MCF 10A (cell line): ENCODE data around the gene PTPN6. TPM values are rescaled to one million over a fixed set of nuclear protein-coding genes. Genes with fewer than 3 reads are reported as not detected.

Experiments
- BruUV-seq: library from RNA; stranded (reverse); fragments of 400-500 nt; replicated peaks from 2 replicates; lab custom pipeline; 2021; lab: Mats Ljungman, UMichigan
- CTCF ChIA-PET: fragments of 300-600 bp; sonication (Branson Sonifier 250); formaldehyde crosslinking; extraction: SDS; loops from one replicate; lab custom pipeline; 2021; ENCODE audit warnings: antibody characterized with exemption, inconsistent platforms; lab: Yijun Ruan, JAX
- POLR2A ChIA-PET: fragments of 300-600, 350-650 bp; sonication (Branson Sonifier 250); formaldehyde crosslinking; extraction: SDS; loops from one replicate; lab custom pipeline; 2020; ENCODE audit warnings: antibody characterized with exemption, inconsistent platforms; lab: Yijun Ruan, JAX
- DNase-seq: peaks from one replicate; pipeline ENCODE4 v3.0.0-alpha.2; 2018; ENCODE audit not compliant: unreplicated experiment
- H3K27ac Mint-ChIP-seq: one replicate; pipeline ENCODE4 v1.8.0; 2022; ENCODE audit warnings: mild to moderate bottlenecking, low read depth, mixed read lengths; ENCODE audit not compliant: unreplicated experiment
- H3K27me3 Mint-ChIP-seq: one replicate; pipeline ENCODE4 v1.8.0; 2022; ENCODE audit warnings: mixed read lengths; ENCODE audit not compliant: insufficient read depth, unreplicated experiment
- H3K36me3 Mint-ChIP-seq: one replicate; pipeline ENCODE4 v1.8.0; 2022; ENCODE audit warnings: mild to moderate bottlenecking, moderate library complexity, mixed read lengths; ENCODE audit not compliant: insufficient read depth, unreplicated experiment
- H3K4me1 Mint-ChIP-seq: one replicate; pipeline ENCODE4 v1.8.0; 2022; ENCODE audit warnings: mixed read lengths; ENCODE audit not compliant: insufficient read depth, unreplicated experiment
- H3K4me3 Mint-ChIP-seq: one replicate; pipeline ENCODE4 v1.8.0; 2022; ENCODE audit warnings: mild to moderate bottlenecking, moderate library complexity, mixed read lengths; ENCODE audit not compliant: unreplicated experiment
- H3K9me3 Mint-ChIP-seq: one replicate; pipeline ENCODE4 v1.8.0; 2022; ENCODE audit warnings: mixed read lengths; ENCODE audit not compliant: unreplicated experiment
- CTCF ChIP-seq: fragments of 200-600 bp; IDR thresholded peaks from one replicate; pipeline ENCODE4 v1.8.0; 2022; ENCODE audit warnings: antibody characterized with exemption, mild to moderate bottlenecking; ENCODE audit not compliant: unreplicated experiment
- intact Hi-C: fragments of 100-400 bp; cut with micrococcal nuclease; formaldehyde crosslinking; loops from 2 replicates; pipeline ENCODE4 v1.14.1; 2022
- total RNA-seq: library from RNA; stranded (reverse); gene quantifications from 2 replicates; pipeline ENCODE4 v1.2.3, GENCODE V29; 2022

The PTPN6 gene
- total RNA-seq, 1 experiment from 2014 or later: 10.3 TPM

GRCh38 chr12:6925540-6926279, 25.4 kb upstream of the PTPN6 start:
- TSS peak; percentile 22 for BruUV-seq
- peaks cover 11% of the 10 kb centered on the region for H3K36me3 Mint-ChIP-seq
- peak; percentile 96 for DNase-seq
- H3K9me3 Mint-ChIP-seq: no peaks in the 10 kb centered on the region
- intact Hi-C loops: loop anchor here (2.0 kb wide), 1 partner anchor 183 kb away; the partner anchor contains the start of gene C1RL
- peak overlapping the region; percentile 80 for H3K4me3 Mint-ChIP-seq
- H3K27me3 Mint-ChIP-seq: no peaks in the 10 kb centered on the region
- peak overlapping the region; percentile 92 for H3K27ac Mint-ChIP-seq
- H3K4me1 Mint-ChIP-seq: peaks cover 63% of the 10 kb centered on the region
- CTCF ChIA-PET: interaction anchor here (0.6 to 8.9 kb wide), 30 partner anchors 13 to 1720 kb away, joined by 3 to 114 read pairs (median 4); partner anchors contain the start of genes C12orf57, C1RL, LRRC23 and RNU7-1
- TF ChIP-seq CTCF: no peak
- POLR2A ChIA-PET: interaction anchor here (0.6 to 7.8 kb wide), 27 partner anchors 9 to 533 kb away, joined by 3 to 167 read pairs (median 5); partner anchors contain the start of genes C12orf57, C1RL, CDCA3 and ENO2

GRCh38 chr12:6927379-6928021, 23.7 kb upstream of the PTPN6 start, which contains the start of gene ATN1:
Gene ATN1, plus strand, starts transcription at chr12:6927959. Its CDS starts 6,043 bp downstream, at chr12:6934002.
- POLR2A ChIA-PET: interaction anchor here (0.6 to 7.8 kb wide), 14 partner anchors 8 to 180 kb away, joined by 3 to 167 read pairs (median 10); partner anchors contain the start of genes C12orf57, CDCA3, RNU7-1 and SPSB2
- H3K4me1 Mint-ChIP-seq: peaks cover 69% of the 10 kb centered on the region
- H3K9me3 Mint-ChIP-seq: no peaks in the 10 kb centered on the region
- intact Hi-C loops: no loop called here
- DNase-seq: peak; percentile 66
- TF ChIP-seq CTCF: no peak
- peak within 1 kb of the TSS; percentile 91 for H3K4me3 Mint-ChIP-seq
- CTCF ChIA-PET: interaction anchor here (0.6 to 8.9 kb wide), 7 partner anchors 11 to 132 kb away, joined by 3 to 114 read pairs (median 4); partner anchors contain the start of genes C12orf57 and RNU7-1
- BruUV-seq: no TSS peak
- H3K27ac Mint-ChIP-seq: peak within 1 kb of the TSS; percentile 92
- H3K36me3 Mint-ChIP-seq: peaks cover 23% of the 10 kb centered on the region
- H3K27me3 Mint-ChIP-seq: no peaks in the 10 kb centered on the region

GRCh38 chr12:6928022-6928702, 23.0 kb upstream of the PTPN6 start:
- POLR2A ChIA-PET: interaction anchor here (0.6 to 7.8 kb wide), 12 partner anchors 10 to 181 kb away, joined by 3 to 167 read pairs (median 5); partner anchors contain the start of genes C12orf57, C1RL, CDCA3 and LPCAT3
- intact Hi-C loops: no loop called here
- H3K36me3 Mint-ChIP-seq: peaks cover 27% of the 10 kb centered on the region
- H3K27ac Mint-ChIP-seq: peak overlapping the region; percentile 92
- no peak for TF ChIP-seq CTCF
- no peaks in the 10 kb centered on the region for H3K27me3 Mint-ChIP-seq
- no peaks in the 10 kb centered on the region for H3K9me3 Mint-ChIP-seq
- H3K4me3 Mint-ChIP-seq: peak overlapping the region; percentile 91
- BruUV-seq: no TSS peak
- DNase-seq: no peak
- CTCF ChIA-PET: interaction anchor here (1.2 to 1.5 kb wide), 2 partner anchors 10 to 11 kb away, joined by 6 to 11 read pairs; no protein-coding TSS in a partner anchor
- peaks cover 74% of the 10 kb centered on the region for H3K4me1 Mint-ChIP-seq
